ENCODE results near the gene ABR.
"Not testable (repeated sequence)": the region's sequence is repeated elsewhere in the genome, so short reads cannot be mapped to it uniquely, and the experiment has no call there.

Gene ABR

DNA sequence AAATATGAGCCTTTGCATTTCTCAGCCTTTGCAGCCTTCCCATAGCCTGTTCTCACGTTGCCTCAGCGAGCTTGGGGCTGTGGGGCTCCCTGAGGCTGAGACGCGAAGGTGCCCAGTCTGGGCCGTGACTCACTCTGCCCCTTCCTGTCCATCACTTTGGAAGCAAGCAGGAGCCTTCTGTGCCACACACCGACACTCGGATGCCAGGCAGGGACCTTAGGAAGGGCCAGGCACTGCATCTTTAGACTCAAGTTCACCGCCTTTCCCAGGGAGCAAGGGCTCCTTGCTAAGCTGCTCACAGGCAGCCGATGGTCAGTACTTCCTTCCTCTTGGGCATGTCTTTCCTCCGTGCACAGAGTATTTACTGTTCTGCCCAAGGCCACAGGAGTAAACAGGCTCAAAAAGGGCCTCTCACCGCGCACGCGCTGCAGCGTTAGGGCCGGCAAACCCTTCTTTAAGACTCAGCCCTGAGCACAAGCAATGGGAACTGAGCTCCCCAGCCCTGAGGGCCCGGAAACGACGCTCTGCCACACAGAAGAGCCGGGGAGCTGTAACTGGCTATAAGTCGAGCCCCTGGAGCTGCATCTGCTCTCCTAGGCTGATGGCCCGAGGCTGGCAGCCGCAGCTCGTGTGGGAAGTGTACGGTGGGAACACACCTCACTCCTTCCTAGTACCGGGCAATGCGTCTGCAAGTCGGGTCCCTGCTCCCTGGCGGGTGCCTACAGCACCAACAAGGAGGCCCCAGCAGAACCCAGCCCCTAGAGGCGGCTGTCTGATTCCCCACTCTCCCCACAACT lies 175.6 kb downstream of the ABR start:
- DNase-seq, result no peak

DNA sequence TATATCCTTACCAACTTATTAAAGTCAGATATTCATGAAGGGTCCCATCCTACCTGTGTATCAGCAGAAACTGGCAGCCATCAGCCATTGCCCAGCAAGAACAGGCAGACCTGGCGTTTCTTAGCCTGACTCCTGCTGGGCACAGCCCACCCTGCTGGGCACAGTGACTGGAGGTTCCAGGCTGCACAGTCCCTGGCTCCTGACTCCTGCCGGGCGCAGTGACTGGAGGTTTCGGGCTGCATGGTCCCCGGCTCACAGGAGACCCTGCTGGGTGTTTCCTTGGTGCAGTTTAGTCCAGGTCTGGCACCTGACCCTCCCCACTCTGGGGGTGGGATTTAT lies 176.2 kb downstream of the ABR start:
- DNase-seq, result no peak

DNA sequence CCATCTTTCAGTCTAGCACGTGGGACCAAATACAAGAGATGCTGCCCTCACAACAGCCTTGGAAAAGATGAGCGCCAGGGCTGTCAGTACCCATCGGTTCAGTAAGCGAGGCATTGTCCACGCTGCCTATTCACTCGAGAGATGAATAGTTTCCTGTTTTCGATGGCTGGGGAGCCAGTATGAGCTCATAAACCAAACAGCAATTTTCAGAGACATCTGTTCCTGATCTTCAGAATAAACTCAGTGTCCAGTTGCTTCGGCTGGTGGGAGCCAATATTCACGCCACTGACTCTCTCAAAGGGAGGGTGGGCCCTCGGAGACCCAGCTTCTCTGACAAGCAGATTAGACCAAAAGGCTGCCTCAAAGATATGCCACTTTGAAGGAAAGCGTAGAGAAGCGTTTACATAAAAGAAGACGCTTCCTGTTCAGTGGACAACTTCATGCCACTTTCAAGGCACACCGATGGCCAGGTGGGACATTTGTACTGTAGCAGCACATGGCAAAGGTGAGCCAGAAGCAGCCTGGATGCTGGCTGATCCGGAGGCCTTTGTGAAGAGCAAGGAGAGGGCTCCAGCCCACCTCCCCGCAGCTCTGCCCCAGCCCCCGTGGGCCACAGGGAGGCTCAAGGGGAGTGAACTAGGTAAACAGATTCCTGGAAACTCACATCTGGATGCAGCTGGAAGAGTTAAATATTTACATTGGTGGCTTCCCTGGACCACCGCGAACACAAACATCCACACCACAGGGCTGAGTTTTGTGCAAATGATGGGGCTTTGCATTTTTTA lies 176.8 kb downstream of the ABR start:
- no peak for DNase-seq

DNA sequence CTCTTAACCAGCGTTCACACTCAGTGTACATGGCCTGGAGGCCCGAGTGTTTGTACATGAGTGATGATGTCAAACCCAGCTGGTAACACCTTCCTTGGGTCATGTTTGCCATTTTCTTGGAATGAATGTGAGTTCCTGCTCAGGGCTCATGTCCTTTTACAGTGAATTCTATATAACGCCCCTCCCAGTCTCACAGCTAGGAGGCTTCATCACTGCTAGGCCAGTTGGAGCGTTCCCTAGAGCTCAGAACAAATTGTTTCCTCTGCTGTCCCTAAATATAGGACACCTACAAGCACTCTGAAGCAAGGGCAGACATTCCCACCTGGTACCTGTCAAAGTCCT lies 177.4 kb downstream of the ABR start:
- DNase-seq, result no peak

DNA sequence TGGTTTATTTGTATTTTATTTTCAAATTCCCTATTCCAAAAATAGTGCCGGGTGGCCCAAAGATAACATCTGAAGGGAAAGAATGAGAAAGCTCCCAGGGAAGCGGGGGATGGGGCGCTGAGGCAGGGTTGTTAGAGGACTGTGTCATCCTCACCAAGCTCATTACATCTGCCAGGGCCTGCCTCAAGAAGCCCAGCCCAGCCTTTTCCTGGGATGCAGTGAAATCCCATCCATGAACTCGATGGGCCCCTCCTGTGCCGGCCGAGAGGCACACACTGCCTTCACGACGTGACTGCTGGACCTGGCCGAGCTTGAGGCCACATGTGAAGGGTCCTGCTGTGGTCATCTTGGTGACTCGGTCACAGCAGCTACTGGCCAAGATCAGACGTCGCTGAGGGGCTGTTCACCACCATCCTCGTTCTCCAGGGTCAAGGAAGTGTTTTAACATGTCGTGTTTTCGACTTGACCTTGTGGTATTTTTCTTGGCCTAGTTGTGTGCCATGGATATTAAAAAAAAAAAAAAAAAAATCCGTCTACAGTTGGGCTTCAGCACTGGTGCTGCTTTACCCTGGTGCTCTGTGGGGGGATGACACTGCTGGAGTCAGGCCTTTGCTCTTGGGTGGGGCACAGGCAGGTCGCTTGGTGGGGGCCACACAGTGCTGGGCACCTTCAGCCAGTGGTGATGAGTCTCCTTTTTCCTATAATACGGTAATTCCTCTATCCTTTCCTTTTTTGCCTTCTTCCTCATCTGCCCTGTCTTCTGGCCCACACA lies 178.0 kb downstream of the ABR start:
- no peak for DNase-seq

DNA sequence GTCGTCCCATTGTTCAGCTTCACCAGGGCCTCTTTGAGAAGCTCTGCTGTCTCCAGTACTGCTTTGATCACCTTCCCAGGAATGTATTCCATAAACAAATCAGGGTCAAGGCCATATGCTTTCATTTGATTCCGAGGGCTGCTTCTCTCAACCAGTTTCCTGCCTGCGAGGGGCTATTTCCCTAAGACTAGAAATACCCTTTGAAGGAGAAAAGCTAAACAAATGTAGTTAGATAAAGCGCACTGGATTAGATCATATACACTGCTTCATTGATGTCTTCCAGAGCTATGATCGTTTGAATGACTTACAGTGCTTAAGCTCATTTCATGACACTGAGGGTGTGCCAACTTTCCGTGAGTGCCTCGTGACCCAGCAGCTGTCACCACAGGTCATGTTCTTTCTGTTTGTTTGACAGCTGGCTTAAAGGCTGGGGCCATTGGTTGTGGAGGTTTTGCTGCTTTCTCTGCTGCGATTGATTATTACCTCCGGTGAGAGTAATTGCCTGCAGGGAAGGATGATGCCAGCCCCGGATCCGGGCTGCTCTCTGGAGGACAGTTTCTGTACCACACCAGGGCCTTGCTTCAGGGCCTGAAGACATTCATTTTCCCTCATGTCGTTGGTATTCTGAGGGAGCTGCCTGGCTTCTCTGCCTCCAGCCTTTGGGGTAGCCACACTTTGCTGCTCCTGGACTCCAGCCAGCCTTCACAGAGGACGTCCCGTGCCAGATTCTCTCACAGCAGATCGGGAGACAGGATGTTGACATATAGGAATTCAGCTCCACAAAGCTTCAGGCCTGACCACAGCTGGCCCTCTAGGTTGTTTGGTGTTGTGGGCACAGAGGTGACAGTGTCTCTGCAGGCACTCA lies 179.0 kb downstream of the ABR start:
- no peak for DNase-seq

DNA sequence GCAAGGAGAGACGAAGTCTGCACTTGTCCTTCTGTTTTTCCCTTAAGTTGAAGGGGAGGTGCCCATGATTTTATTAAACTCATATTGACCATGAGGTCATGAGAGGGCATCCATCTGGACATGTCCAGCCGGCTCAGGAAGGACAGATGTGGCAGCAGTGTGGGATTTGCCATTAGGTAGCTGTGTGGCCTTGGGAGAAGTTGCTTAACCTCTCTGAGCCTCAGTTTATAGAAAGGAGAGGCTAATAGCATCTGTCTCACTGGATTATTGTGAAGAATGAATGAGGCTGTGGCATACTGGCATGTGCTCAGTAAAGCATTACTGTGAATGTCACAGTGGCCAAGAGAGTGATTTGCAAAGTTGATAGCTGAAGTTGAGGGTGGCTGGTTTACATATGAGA lies 181.7 kb downstream of the ABR start:
- DNase-seq, result no peak

DNA sequence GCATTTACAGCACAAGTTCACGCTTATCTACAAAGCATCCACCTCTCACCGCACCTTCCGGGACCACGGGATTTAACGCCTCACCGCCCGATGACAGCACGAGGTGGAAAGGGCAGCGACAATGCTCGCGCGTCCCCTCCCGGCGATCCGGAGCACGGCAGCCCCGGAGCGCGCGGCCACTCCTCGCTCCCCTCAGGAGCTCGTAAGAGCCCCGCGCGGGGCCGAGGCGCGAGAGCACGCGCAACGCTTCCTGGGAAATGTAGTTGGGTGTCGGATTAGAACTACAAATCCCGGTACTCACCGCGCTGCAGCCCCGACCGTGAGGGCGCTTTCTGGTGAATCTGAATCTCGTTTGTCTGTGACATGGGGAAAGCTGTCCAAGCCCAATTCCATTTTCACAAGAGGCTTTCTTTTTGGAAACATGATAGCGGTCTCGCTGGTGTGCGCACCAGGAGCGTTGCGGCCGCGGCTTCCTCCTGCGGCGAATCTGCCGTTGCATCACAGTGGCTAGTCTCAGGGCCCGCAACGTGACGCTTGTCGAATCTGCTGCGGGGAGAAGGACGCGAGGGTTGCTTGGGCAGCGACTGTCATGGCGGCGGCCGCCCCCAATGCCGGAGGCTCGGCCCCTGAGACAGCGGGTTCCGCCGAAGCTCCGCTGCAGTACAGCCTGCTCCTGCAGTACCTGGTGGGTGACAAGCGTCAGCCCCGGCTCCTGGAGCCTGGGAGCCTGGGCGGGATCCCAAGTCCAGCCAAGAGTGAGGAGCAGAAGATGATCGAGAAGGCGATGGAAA lies 183.0 kb downstream of the ABR start, which contains the start of gene TIMM22:
TSS of gene TIMM22 (plus strand) at position 576 of the 791 bp plus-strand sequence. CDS start at position 590, 14 bp downstream.
- DNase-seq, result peak; percentile 97

DNA sequence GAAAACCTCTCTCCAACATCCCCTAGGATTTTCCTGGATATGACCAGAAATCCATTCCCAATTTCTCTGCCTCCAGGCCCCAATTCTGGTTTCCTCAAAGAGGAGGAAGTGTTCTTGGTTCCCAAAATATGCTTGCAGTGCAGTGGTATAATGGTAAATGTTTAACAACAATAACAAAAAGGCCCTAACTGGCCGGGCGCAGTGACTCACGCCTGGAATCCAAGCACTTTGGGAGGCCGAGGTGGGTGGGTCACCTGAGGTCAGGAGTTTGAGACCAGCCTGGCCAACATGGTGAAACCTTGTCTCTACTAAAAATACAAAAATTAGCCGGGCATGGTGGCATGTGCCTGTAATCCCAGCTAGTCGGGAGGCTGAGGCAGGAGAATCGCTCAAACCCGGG lies 184.5 kb downstream of the ABR start:
- not testable (repeated sequence) for DNase-seq

DNA sequence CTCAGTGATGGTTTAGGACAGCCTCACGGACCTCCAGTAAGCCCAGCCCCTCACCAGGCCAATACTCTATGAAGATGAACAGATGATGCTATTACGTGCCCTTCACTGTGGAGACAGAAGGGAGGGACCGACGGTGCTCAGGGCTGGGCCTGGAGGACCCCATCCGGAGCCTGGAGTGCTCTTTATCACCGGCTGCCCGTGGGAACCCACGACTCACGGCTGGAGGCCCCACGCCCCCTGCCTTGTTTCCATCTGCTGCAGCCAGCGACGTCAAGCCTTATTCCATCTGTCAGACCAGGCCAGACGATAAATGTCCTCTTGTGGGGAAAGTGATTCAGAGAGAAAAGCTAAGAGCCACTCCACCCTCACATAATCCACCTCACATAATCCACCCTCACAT lies 186.8 kb downstream of the ABR start:
- no peak for DNase-seq

DNA sequence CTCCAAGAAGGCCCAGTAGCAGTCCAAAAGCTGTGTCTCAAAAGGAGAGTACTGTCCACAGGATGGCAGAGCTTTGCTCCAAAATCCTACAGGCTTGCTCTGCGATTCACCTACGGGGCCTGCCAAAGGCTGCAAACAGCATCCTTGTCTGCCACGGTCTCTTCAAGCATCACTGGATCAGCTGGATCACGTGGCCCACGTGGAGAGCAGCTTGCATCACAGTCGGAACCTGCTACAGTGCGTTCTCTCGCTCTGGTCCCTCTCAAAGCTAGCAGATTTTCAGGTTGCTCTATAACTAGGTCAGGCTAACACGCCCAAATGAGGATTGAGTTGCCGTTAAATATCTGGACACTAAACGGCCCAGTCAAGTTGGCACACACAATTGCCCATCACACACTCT lies 191.2 kb downstream of the ABR start:
- no peak for DNase-seq

DNA sequence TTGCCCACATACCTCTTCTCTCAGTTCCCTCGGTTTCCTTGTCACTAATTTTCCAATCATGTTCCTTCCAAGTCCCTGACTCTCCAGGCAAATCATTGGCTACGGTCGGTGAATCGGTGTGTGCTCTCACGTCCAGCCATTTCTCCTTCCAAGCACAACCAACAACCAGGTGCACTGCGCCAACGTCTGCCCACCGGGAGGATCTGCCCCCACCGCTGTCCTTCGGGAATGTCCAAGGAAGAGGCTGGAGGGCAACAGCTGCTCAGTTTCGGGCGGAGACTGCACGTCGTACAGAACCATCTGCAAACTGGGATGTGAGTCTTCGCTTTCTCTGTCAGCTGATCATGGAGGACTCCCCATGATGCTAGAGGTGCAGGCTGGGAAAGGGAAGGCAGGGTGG lies 191.8 kb downstream of the ABR start:
- DNase-seq, result no peak

DNA sequence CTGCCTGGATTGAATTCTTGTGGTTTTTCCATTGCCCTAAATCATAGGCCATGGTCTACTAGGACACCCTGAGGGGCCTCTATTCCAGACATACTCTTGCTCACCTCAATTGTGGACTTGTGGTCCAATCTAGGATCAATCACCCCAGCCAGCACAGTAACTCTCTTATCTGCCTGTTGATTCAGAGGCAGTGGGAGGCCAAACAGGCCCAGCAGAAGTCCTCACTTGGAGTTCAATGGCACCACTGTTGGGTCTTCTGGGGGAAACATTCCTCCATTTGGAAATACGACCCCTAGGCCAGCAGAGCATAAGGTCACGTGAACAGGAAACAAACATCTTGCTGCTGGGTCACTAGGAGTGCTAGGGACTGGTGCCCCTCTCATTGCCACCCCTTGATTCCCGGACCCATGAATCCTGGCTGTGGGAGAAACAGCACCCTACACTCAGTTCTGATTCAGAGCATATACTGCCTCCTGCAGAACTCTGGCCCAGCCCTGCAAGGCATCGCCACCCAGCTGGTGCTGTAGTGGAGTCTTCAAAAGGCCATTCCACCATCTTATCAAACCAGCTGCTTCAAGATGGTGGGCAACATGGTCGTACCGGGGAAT lies 193.4 kb downstream of the ABR start:
- DNase-seq, result no peak

DNA sequence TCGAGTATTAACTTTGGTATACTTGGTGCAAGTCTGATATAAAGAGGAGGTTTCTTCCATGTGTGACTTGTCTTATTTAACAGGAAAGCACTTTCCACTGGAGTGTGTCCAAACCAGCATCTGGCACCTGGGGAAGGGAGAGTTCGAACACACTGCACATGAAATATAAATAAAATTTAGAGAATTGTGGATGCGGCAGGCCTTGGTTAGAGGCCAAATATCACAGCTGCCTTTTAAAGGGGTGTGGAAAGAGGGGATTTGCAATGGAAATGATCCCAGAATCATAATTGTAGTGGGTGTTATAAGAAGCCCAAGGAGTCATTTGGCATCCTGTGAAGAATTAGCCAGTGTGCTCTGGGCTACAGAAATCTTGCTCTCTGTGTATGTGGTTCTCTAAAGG lies 195.9 kb downstream of the ABR start:
- DNase-seq, result no peak

DNA sequence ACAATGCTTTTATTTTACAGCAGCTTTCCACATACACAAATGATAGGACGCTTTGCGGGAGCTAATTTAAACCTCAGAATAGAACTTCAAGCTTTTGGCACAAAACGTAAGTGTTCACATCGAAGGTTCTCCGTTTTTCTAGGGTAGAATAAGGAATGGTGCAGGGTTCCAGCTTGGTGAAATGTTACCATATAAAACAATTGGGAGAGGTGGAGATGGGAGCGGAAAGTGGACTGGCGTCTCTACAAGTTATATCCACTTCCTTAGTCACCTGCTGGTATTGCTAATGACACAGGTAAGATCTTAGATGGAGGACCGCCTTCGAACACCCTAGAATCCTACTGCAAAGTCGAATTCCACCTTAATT lies 198.5 kb downstream of the ABR start:
- DNase-seq, result no peak

DNA sequence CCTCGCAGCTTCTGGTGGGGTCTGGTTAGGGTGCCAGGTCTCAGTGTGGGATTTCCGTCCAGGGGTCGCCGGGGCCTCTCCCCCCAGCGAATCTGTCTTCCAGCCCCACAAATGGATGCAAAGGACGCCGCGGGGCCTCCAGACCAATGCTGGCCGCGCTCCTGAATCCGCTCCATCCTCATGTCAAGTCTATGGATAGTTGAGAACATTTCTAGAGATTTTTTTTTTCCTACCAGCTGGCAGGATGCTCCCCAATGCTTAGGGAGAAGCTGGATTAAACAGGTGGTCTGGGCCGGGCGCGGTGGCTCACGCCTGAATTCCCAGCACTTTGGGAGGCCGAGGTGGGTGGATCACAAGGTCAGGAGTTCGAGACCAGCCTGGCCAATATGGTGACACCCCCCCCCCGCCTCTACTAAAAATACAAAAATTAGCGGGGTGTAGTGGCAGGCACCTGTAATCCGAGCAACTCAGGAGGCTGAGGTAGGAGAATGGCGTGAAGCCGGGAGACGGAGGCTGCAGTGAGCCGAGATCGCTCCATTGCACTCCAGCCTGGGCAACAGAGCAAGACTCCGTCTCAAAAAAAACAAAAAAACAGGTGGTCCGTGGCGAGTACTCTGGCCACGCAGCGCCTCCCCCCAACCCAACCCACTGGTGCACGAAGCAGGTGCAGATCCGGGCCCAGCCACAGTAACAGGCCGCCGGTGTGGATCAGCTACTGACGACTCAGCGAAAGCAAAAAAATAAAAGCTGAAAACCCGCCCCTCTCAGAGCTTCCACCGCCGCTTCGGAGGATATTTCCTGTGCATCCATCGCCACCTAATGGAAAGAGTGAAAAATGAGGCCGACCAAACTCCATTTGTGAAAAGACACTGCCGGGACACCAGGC lies 199.1 kb downstream of the ABR start:
- DNase-seq, result peak; percentile 96

DNA sequence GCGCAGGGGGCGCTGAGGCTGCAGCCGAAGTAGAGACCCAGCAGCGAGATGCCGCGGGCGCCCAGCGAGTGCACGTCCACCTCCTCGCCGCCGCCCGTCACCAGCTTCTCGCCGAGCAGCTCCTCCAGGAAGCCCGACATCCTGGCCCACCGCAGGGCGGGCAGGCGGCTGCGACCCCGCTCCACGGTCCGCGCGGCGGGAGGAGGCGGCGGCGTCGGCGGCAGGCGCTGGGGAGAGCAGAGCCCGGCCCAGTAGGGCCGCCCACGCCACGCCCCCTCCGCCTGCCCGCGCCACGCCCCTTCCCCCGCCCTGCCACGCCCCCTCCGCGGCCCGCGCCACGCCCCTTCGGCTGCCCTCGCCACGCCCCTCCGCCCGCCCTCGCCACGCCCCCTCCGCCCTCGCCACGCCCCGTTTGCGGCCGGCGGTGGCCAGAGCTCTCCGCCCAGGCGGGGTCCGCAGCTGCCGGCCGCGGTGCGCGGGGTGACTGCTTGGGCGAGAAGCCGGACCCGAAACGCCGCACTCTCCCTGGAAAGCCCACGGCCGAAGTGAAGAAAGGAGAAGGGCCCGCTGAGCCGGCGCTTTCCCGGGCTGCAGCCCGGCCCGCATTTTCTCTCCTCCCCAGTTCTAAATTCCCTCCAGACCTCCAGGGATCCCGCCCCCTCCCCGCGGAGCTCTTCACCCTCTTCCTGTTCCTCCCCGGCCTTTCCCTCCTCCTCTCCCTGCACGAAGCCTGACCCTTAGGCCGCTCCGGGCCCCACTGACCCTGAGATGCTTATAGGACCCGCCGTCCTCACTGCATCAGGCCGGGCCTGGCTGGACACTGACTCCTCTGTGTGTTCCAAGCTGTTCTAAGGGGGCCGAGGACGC lies 200.0 kb downstream of the ABR start, which contains the start of gene NXN:
TSS of gene NXN (minus strand) at position 238 of the 867 bp plus-strand sequence.
- DNase-seq, result peak; percentile 87

DNA sequence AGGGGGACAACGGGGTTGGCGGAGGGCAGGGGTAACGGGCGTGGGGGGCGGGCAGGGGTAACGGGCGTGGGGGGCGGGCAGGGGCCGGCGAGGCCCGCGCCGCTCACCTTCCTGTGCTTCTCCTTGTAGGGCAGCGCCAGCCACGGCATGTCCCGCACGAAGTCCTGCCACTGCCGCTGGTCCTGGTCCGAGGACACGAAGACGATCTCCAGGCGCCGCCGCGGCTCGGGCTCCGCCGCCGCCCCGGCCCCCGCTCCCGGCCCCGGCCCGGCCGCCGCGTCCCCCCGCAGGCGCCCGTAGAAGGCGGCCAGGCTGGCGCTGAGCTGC lies 200.6 kb downstream of the ABR start:
- DNase-seq, result no peak

Data from hematopoietic multipotent progenitor cell treated with erythropoietin and hydrocortisone succinate and interleukin-3 and kit ligand, for 6 days (in vitro differentiated cells).